ENCODE data around the gene PIK3CB.
"Not testable (repeated sequence)": the region's sequence is repeated elsewhere in the genome, so short reads cannot be mapped to it uniquely, and the experiment has no call there.

- TF ChIP-seq CTCF, POLR2A, EP300 (IDR thresholded peaks at IDR 0.05): not testable (repeated sequence)
These were observed 12.1 kb upstream of the PIK3CB start for GRCh38 chr3:138846824-138847223.
